Stimulated activated CD4-positive, alpha-beta T cell treated with anti-CD3 and anti-CD28 coated beads, Interleukin-15, amount 100 ng/mL, for 48 hours (primary cell): ENCODE measurements around the gene HCN2.
"Not testable (repeated sequence)": the region's sequence is repeated elsewhere in the genome, so short reads cannot be mapped to it uniquely, and the experiment has no call there.

Experiments used
- DNase-seq, 2 donors: peaks; one replicate each; pipeline ENCODE4 v3.0.0-alpha.2; 2020; ENCODE audit warnings: low read depth in 2 of 2

HCN2 gene

GRCh38 chr19:585146-585545, 4.5 kb upstream of the HCN2 start:
- not testable (repeated sequence) for DNase-seq

GRCh38 chr19:585551-586110, 4.0 kb upstream of the HCN2 start:
- no peak for DNase-seq

GRCh38 chr19:588093-588740, 1.5 kb upstream of the HCN2 start:
- DNase-seq = peak; percentile 58 to 61

GRCh38 chr19:588741-589692, 664 bp upstream of the HCN2 start:
- DNase-seq = no peak

GRCh38 chr19:590396-590745, 690 bp downstream of the HCN2 start:
- DNase-seq = no peak

GRCh38 chr19:590750-591098, 1.0 kb downstream of the HCN2 start:
- DNase-seq = no peak

GRCh38 chr19:591099-591958, 1.6 kb downstream of the HCN2 start:
- no peak for DNase-seq

- no peak for DNase-seq
Observed at GRCh38 chr19:592101-592500, 2.4 kb downstream of the HCN2 start.

GRCh38 chr19:593055-593454, 3.4 kb downstream of the HCN2 start:
- DNase-seq = no peak

GRCh38 chr19:593505-593904, 3.8 kb downstream of the HCN2 start:
- DNase-seq = no peak

- no peak for DNase-seq
Observed at GRCh38 chr19:594265-594870, 4.7 kb downstream of the HCN2 start.

GRCh38 chr19:595326-596262, 5.9 kb downstream of the HCN2 start:
- no peak for DNase-seq

GRCh38 chr19:596263-596655, 6.6 kb downstream of the HCN2 start:
- DNase-seq = no peak

- DNase-seq = no peak
Observed at GRCh38 chr19:597406-598315, 8.0 kb downstream of the HCN2 start.

GRCh38 chr19:601310-601709, 11.6 kb downstream of the HCN2 start:
- no peak for DNase-seq

GRCh38 chr19:601790-602189, 12.1 kb downstream of the HCN2 start:
- DNase-seq = no peak

GRCh38 chr19:602391-603301, 13.0 kb downstream of the HCN2 start:
- no peak for DNase-seq

- not testable (repeated sequence) for DNase-seq
Observed at GRCh38 chr19:603302-603639, 13.6 kb downstream of the HCN2 start.
